Fibroblast of pulmonary artery (primary cell): ENCODE results near the gene KRT76.

Source experiments
- DNase-seq: peaks from one replicate; pipeline ENCODE4 v3.0.0-alpha.2; 2010; ENCODE audit warnings: low read depth
- H3K4me3 ChIP-seq: replicated peaks from 2 replicates; pipeline ENCODE4 v1.5.1; 2011; ENCODE audit warnings: low read depth, mild to moderate bottlenecking, control low read depth, low read length, moderate library complexity
- TF ChIP-seq, protein P1 (sequence below): IDR thresholded peaks from 2 replicates; pipeline ENCODE4 v1.5.1; 2011; ENCODE audit warnings: mild to moderate bottlenecking, control low read depth, low read length, inconsistent platforms; ENCODE audit errors: missing control alignments

Gene KRT76

DNA sequence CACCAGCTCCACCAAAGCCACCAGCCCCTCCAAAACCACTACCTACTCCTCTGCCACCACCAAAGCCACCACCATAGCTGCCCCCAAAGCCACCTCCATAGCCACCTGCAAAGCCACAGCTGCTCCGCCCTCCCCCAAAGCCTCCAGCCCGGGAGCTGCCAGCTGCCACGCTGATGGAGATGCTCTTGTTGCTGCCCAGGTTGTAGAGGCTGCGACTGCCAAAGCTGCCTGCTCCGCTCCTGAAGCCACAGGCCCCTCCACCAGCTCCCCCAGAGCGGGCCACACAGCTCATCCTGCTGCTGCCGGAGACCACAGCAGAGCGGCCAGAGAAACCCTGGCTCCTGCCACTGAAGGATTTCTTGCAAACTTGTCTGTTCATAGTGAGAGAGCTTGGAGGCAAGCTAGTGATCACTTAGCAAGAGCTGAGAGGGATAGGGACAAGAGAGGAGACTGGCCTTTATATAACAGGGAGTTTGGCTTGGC lies at the start of gene KRT76:
TSS of gene KRT76 (minus strand) at position 433 of the 483 bp plus-strand sequence. CDS start at position 379, 54 bp downstream.
- no peak within 1 kb of the TSS for H3K4me3 ChIP-seq
- DNase-seq = no peak
- TF ChIP-seq, protein P1, sequence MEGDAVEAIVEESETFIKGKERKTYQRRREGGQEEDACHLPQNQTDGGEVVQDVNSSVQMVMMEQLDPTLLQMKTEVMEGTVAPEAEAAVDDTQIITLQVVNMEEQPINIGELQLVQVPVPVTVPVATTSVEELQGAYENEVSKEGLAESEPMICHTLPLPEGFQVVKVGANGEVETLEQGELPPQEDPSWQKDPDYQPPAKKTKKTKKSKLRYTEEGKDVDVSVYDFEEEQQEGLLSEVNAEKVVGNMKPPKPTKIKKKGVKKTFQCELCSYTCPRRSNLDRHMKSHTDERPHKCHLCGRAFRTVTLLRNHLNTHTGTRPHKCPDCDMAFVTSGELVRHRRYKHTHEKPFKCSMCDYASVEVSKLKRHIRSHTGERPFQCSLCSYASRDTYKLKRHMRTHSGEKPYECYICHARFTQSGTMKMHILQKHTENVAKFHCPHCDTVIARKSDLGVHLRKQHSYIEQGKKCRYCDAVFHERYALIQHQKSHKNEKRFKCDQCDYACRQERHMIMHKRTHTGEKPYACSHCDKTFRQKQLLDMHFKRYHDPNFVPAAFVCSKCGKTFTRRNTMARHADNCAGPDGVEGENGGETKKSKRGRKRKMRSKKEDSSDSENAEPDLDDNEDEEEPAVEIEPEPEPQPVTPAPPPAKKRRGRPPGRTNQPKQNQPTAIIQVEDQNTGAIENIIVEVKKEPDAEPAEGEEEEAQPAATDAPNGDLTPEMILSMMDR = no peak

DNA sequence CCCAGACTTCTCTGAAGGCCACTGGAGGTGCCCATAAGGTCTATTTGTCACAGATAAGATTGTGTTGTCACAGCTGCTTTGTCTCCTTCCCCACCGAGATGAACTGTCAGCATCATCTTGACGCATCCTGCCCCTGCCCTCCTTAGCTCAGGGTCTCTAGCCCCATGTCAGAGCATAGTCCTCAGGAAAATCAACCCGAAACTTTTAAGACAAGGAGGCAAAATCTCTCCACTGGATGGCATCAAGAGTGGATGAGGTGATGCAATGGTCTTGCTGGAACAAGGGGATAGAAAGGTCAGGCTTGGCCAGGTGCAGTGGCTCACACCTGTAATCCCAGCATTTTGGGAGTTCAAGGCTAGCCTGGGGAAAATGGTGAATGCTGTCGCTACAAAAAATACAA lies 48.8 kb upstream of the KRT76 start:
- no peak overlapping the region for H3K4me3 ChIP-seq
- TF ChIP-seq, protein P1 = no peak
- DNase-seq = no peak

DNA sequence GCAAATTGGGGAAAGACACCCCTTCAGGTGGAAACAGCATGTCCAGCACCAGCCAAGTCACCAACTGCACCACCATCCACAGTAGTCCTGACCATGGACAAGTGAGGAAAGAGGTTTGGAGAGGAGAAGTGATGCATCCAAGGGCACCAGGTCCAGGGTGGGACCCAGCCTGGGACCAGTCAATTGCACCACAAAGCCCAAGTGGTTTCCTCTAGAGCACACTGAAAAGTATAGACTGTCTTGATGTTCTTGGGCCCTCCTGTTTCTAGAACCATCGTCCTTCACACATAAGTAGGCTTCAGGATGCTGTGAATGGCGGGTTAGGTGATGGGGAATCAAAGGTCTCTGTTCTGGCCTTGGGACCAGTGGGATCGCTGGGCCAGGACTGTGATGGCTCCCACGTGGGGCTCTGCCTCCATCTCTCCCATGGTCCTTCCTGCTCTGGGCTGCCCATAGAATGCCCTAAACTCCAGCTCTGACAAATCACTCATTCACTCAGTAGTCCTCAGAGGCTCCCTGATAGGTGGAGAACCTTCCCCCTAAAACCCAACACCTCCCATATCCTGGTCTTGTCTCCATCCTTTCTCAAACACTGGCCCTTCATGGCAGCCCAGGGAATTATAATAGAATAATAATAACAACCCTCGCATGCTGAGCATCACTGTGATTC lies 47.7 kb upstream of the KRT76 start:
- H3K4me3 ChIP-seq = no peak overlapping the region
- DNase-seq = no peak
- TF ChIP-seq, protein P1 = no peak

DNA sequence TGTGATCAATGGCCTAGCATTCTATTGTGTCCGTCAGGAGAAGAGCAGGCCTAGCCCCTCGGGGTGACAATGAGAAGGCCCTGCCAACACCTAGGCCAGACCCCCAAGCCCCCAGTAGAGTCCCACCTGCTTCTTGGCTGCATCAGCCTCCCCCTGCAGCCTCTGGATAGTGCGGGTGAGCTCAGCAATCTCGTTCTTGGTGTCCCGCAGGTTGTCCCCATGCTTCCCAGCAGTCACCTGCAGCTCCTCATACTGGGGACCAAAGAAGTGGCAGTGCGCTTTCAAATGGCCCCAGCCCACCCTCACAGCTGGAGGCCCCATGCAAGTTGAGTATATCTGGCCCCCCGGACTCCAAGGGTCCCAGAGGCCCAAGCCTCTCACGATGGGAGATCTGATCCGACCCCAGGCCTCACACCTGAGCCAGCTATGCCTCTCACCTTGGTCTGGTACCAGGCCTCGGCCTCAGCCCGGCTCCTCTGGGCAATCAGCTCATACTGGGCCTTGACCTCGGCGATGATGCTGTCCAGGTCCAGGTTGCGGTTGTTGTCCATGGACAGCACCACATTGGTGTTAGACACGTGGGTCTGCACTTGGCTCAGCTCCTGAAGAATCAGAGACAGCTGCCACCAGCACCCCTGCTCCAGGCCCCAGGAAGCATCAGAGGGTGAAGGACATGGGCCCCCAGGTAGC lies 46.8 kb upstream of the KRT76 start:
- no peak for DNase-seq
- TF ChIP-seq, protein P1 = no peak

DNA sequence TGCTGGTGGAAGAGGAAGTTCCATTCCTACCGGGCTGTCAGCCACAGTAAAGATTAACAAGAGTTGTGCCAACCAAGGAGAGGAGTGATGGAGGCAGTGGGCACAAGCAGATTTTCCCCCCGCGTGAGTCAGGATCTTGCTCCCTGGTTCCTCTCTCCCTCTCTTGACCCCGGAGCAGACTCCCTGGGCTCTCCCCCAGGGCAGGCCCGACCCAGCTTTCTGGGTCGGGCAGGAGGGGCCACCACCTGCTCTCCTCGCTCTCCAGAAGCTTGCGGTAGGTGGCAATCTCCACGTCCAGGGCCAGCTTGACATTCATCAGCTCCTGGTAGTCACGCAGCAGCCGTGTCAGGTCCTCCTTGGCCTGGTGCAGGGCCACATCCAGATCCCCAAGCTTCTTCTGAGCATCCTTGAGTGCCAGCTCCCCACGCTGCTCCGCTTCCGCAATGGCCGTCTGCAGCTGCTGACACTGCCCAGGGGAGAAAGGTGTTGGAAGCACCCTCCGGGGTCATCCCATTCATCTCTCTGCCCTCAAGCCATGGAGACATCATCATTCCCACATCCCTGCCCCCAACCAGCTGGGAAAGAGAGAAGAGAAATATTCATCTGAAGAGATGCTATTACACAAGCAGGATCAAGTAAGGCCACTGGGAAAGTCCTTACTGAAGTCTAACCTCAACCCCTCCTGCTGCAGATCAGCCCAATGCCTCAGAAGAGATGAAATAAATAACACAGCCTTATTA lies 45.8 kb upstream of the KRT76 start:
- no peak for DNase-seq
- no peak overlapping the region for H3K4me3 ChIP-seq
- TF ChIP-seq, protein P1 = no peak

More for the DNA sequence above, 46.8 kb upstream of the KRT76 start:
- H3K4me3 ChIP-seq = no peak overlapping the region

DNA sequence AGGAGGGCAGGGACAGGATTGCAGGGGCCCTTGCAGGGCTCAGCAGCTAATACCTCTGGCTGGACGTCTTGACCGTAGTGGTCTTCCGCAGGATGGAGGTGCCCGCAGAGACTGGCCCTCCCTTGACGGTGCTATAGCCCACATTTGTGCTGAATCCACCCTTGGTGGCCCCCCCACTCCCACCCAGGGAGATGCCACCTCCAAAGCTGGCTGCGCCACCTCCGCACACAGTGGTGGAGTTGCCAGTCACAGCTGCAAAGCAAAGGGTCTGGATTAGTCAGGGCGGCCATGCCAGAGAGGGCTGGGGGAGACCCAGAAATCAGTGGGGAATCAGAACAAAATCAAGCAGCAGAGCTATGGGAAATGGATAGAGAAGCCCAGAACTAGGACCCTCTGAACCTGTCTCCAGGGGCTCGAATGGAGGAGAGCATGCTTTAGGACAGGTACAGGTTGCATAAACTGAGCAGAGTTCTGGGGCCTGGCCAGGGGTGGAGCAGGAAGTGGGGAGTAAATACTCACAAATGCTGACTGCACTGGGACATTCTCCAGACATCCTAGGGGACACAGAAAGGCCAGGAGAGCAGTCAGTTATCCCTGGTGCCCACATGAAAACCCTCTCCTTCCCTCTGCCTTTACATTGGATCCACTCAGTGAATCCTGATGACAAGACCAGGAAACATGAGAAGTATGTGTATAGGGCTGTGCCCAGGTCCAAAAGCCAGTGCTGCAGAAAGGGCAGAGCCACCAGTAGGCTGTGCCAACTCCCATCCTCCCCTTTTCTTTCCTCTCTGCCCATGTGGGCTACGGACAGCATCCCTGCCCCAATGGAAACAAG lies 44.9 kb upstream of the KRT76 start:
- no peak for DNase-seq
- no peak overlapping the region for H3K4me3 ChIP-seq
- TF ChIP-seq, protein P1 = no peak
